ENCODE data around the gene N4BP2L1.

DNA sequence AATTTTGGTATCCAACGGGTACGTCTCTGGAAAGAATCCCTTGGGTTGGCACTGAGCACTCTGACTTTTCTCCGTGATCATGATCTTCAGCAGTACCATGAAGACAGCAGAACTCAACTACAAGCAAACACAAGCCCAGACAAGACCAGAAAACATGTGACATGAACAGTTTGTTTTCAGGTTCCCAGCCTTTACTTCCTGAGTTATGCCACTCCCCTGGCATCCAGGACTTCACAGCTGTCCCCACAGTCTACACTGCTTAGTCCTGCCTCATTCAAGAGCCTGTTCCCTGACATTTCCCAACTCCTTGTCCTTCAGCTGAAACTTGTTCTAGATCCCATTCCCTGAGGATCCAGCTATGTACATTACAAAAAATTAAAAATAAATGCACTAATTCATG, 4.9 kb upstream of the N4BP2L1 start:
- TF ChIP-seq, protein P1, sequence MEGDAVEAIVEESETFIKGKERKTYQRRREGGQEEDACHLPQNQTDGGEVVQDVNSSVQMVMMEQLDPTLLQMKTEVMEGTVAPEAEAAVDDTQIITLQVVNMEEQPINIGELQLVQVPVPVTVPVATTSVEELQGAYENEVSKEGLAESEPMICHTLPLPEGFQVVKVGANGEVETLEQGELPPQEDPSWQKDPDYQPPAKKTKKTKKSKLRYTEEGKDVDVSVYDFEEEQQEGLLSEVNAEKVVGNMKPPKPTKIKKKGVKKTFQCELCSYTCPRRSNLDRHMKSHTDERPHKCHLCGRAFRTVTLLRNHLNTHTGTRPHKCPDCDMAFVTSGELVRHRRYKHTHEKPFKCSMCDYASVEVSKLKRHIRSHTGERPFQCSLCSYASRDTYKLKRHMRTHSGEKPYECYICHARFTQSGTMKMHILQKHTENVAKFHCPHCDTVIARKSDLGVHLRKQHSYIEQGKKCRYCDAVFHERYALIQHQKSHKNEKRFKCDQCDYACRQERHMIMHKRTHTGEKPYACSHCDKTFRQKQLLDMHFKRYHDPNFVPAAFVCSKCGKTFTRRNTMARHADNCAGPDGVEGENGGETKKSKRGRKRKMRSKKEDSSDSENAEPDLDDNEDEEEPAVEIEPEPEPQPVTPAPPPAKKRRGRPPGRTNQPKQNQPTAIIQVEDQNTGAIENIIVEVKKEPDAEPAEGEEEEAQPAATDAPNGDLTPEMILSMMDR (IDR thresholded peaks at IDR 0.05; ENCODE audit: low read depth, low read length): no peak
- TF ChIP-seq MYC (IDR thresholded peaks at IDR 0.05; ENCODE audit: low read depth, low read length): no peak
